Uterus (tissue), 4 donors: ENCODE data around the gene DNAAF2. TPM values are rescaled to one million over a fixed set of nuclear protein-coding genes. Genes with fewer than 3 reads are reported as not detected.

ENCODE experiments used
- DNase-seq, 2 donors: peaks; one replicate each; pipeline ENCODE4 v3.0.0-alpha.2; 2019 to 2020
- H3K27ac ChIP-seq, 2 donors: fragments of 200-600 bp; sonication (generic); 1 replicate in 1 of 2; 2 replicates in 1 of 2; pipeline ENCODE4 v1.5.1; 2016 to 2018
- H3K27me3 ChIP-seq, 2 donors: fragments of 200-600 bp; sonication (generic); one replicate each; pipeline ENCODE4 v1.5.1; 2018 to 2019; ENCODE audit warnings: control low read depth in 1 of 2
- H3K36me3 ChIP-seq, 2 donors: fragments of 200-600 bp; sonication (generic); one replicate each; pipeline ENCODE4 v1.5.1; 2019; ENCODE audit warnings: control low read depth in 1 of 2
- H3K4me1 ChIP-seq, 2 donors: fragments of 200-600 bp; sonication (generic); one replicate each; pipeline ENCODE4 v1.5.1; 2018 to 2019; ENCODE audit warnings: control low read depth in 1 of 2
- H3K4me3 ChIP-seq, 2 donors: fragments of 200-600 bp; sonication (generic); 1 replicate in 1 of 2; 2 replicates in 1 of 2; pipeline ENCODE4 v1.5.1; 2018 to 2019; ENCODE audit warnings: mild to moderate bottlenecking in 1 of 2
- H3K9me3 ChIP-seq, 2 donors: fragments of 200-600 bp; sonication (generic); one replicate each; pipeline ENCODE4 v1.5.1; 2019; ENCODE audit warnings: control low read depth in 1 of 2
- CTCF ChIP-seq, 4 experiments: fragments of 200-600 bp in 2 of 4; fragments of 450-650 bp in 2 of 4; sonication (generic) in 2 of 4; IDR thresholded peaks; one replicate each; pipeline ENCODE4 v1.5.1; 2016 to 2019; ENCODE audit warnings: antibody characterized with exemption in 4 of 4, mild to moderate bottlenecking in 2 of 4, moderate library complexity in 1 of 4
- POLR2A ChIP-seq, 2 donors: fragments of 450-650 bp; IDR thresholded peaks; one replicate each; pipeline ENCODE4 v1.6.1; 2016; ENCODE audit warnings: antibody characterized with exemption in 2 of 2, mild to moderate bottlenecking in 1 of 2, moderate library complexity in 1 of 2
- intact Hi-C: fragments of 100-400 bp; cut with DNase I; formaldehyde crosslinking; loops from one replicate; pipeline ENCODE4 v1.15.1; 2023; ENCODE audit warnings: low total_unique reads
- total RNA-seq, 4 donors: library from RNA; depleted of rRNA in 3 of 4; stranded (reverse); fragments of >200 nt in 3 of 4; gene quantifications; one replicate each; pipeline versions ENCODE4 v1.1.0 to v1.2.4, GENCODE V29; 2014 to 2023
- donor health status: DM: yes; HTN: yes; CAD: no.

Gene DNAAF2
- total RNA-seq = 10 to 100 TPM in 2 of 4 donors, 1 to 10 TPM in 2; 3.8 to 18.9 (median 8.8) TPM

GRCh38 chr14:49634547-49635334, at the start of gene DNAAF2:
DNAAF2 (minus strand) TSS chr14:49635244; CDS start chr14:49635149, 95 bp downstream.
- intact Hi-C loops = loop anchor here (5.0 kb wide), 1 partner anchor 153 kb away; no protein-coding TSS in a partner anchor
- Histone ChIP-seq H3K27ac (peak within 1 kb of the TSS; percentile 95 to 97), H3K4me1 (peaks cover 0 to 6% of the 10 kb centered on the region in 2 donors), H3K27me3 (no peaks in the 10 kb centered on the region), H3K9me3 (no peaks in the 10 kb centered on the region), H3K4me3 (peak within 1 kb of the TSS; percentile 85 to 95), H3K36me3 (no peaks in the 10 kb centered on the region)
- TF ChIP-seq POLR2A (IDR thresholded peaks at IDR 0.05) = no peak
- no peak for TF ChIP-seq CTCF (IDR thresholded peaks at IDR 0.05)
- DNase-seq = peak; percentile 51 to 64

GRCh38 chr14:49679271-49679670, 44.2 kb upstream of the DNAAF2 start:
- Histone ChIP-seq H3K27me3 (no peaks in the 10 kb centered on the region), H3K4me3 (no peak overlapping the region), H3K36me3 (no peaks in the 10 kb centered on the region), H3K9me3 (no peaks in the 10 kb centered on the region), H3K4me1 (no peaks in the 10 kb centered on the region), H3K27ac (no peak overlapping the region)
- DNase-seq = no peak
- TF ChIP-seq POLR2A (IDR thresholded peaks at IDR 0.05) (no peak), CTCF (IDR thresholded peaks at IDR 0.05) (no peak)
- intact Hi-C loops = no loop called here

GRCh38 chr14:49677643-49678042, 42.6 kb upstream of the DNAAF2 start:
- Histone ChIP-seq H3K4me1 (no peaks in the 10 kb centered on the region), H3K27ac (no peak overlapping the region), H3K36me3 (no peaks in the 10 kb centered on the region), H3K9me3 (no peaks in the 10 kb centered on the region), H3K27me3 (no peaks in the 10 kb centered on the region), H3K4me3 (no peak overlapping the region)
- intact Hi-C loops = no loop called here
- TF ChIP-seq POLR2A (IDR thresholded peaks at IDR 0.05) (no peak), CTCF (IDR thresholded peaks at IDR 0.05) (no peak)
- no peak for DNase-seq

GRCh38 chr14:49673586-49673985, 38.5 kb upstream of the DNAAF2 start:
- H3K4me1 ChIP-seq = no peaks in the 10 kb centered on the region
- TF ChIP-seq POLR2A (IDR thresholded peaks at IDR 0.05) (no peak), CTCF (IDR thresholded peaks at IDR 0.05) (no peak)
- H3K36me3 ChIP-seq = no peaks in the 10 kb centered on the region
- H3K9me3 ChIP-seq = no peaks in the 10 kb centered on the region
- no peak for DNase-seq
- no peaks in the 10 kb centered on the region for H3K27me3 ChIP-seq
- no peak overlapping the region for H3K4me3 ChIP-seq
- intact Hi-C loops = no loop called here
- no peak overlapping the region for H3K27ac ChIP-seq

- no peaks in the 10 kb centered on the region for H3K27me3 ChIP-seq
- no peaks in the 10 kb centered on the region for H3K36me3 ChIP-seq
- DNase-seq = no peak
- H3K9me3 ChIP-seq = no peaks in the 10 kb centered on the region
- intact Hi-C loops = no loop called here
- no peak for TF ChIP-seq CTCF (IDR thresholded peaks at IDR 0.05)
- no peak for TF ChIP-seq POLR2A (IDR thresholded peaks at IDR 0.05)
- no peak overlapping the region for H3K4me3 ChIP-seq
- no peaks in the 10 kb centered on the region for H3K4me1 ChIP-seq
- no peak overlapping the region for H3K27ac ChIP-seq
Observed at GRCh38 chr14:49670475-49670874, 35.4 kb upstream of the DNAAF2 start.
